Amygdala (tissue), 56 donors: ENCODE measurements around the gene LITAFD.

Experiments
- DNase-seq, 56 donors: peaks; one replicate each; lab custom pipeline; 2025; lab: John Stamatoyannopoulos, UW

LITAFD gene

GRCh38 chr16:8855051-8855786 lies 26.9 kb upstream of the LITAFD start:
- no peak for DNase-seq

- no peak for DNase-seq
These were observed 26.2 kb upstream of the LITAFD start for GRCh38 chr16:8855972-8856371.

GRCh38 chr16:8858994-8859912 lies 22.9 kb upstream of the LITAFD start:
- DNase-seq, result no peak

GRCh38 chr16:8859913-8860881 lies 22.0 kb upstream of the LITAFD start:
- DNase-seq, result no peak

GRCh38 chr16:8861563-8862308 lies 20.4 kb upstream of the LITAFD start:
- peak in 8 of 56 donors; percentile 9 to 35 (median 14) for DNase-seq

- DNase-seq, result no peak
These were observed 19.6 kb upstream of the LITAFD start for GRCh38 chr16:8862309-8863130.

- peak; percentile 21 to 97 (median 86) for DNase-seq
These were observed 18.3 kb upstream of the LITAFD start for GRCh38 chr16:8863594-8864424.

- DNase-seq, result peak in 1 of 56 donors; percentile 18
These were observed 17.6 kb upstream of the LITAFD start for GRCh38 chr16:8864480-8865110.

- no peak for DNase-seq
These were observed 16.8 kb upstream of the LITAFD start for GRCh38 chr16:8865145-8865882.

- peak in 42 of 56 donors; percentile 7 to 84 (median 45) for DNase-seq
These were observed 15.8 kb upstream of the LITAFD start for GRCh38 chr16:8866118-8866883.

GRCh38 chr16:8866884-8867215 lies 15.3 kb upstream of the LITAFD start:
- peak in 2 of 56 donors; percentile 27 to 42 for DNase-seq

- peak in 31 of 56 donors; percentile 5 to 53 (median 31) for DNase-seq
These were observed 14.8 kb upstream of the LITAFD start for GRCh38 chr16:8867216-8867931.

GRCh38 chr16:8867932-8868415 lies 14.2 kb upstream of the LITAFD start:
- DNase-seq, result no peak

GRCh38 chr16:8868416-8869211 lies 13.5 kb upstream of the LITAFD start, which contains the start of gene CARHSP1:
Gene CARHSP1, minus strand, starts transcription at chr16:8869006. Its CDS starts 9,678 bp downstream, at chr16:8859328.
- DNase-seq, result peak in 55 of 56 donors; percentile 38 to 92 (median 81)
